ENCODE data around the gene TBATA.
A peak's percentile ranks its signal among the peaks of the same experiment; 100 is the strongest.

TBATA gene, protein sequence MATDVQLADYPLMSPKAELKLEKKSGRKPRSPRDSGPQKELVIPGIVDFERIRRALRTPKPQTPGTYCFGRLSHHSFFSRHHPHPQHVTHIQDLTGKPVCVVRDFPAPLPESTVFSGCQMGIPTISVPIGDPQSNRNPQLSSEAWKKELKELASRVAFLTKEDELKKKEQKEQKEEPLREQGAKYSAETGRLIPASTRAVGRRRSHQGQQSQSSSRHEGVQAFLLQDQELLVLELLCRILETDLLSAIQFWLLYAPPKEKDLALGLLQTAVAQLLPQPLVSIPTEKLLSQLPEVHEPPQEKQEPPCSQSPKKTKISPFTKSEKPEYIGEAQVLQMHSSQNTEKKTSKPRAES

DNA sequence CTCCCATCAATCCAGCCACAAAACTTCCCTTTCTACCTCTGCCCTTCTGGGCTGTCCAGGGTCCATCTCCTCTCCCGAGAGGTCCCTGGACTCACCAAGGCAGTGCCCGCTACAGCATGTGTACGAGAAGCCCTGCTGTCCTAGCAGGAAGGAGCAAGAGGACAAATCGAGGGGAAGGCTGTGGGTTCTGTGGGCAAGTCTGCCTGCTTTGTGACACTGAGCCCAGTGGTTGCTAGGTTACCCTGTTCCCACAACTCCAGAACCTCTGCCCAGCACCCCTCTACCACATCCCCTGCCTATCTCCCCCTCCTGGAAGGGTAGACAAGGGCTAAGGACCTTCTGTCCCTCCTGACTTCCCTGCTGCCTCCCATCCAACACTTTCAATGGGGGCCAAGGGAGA lies at the start of gene TBATA:
Gene TBATA, minus strand, starts transcription at position 188 of the 400 bp plus-strand sequence. CDS start 1,998 bp downstream, outside the sequence.
- DNase-seq: no peak

DNA sequence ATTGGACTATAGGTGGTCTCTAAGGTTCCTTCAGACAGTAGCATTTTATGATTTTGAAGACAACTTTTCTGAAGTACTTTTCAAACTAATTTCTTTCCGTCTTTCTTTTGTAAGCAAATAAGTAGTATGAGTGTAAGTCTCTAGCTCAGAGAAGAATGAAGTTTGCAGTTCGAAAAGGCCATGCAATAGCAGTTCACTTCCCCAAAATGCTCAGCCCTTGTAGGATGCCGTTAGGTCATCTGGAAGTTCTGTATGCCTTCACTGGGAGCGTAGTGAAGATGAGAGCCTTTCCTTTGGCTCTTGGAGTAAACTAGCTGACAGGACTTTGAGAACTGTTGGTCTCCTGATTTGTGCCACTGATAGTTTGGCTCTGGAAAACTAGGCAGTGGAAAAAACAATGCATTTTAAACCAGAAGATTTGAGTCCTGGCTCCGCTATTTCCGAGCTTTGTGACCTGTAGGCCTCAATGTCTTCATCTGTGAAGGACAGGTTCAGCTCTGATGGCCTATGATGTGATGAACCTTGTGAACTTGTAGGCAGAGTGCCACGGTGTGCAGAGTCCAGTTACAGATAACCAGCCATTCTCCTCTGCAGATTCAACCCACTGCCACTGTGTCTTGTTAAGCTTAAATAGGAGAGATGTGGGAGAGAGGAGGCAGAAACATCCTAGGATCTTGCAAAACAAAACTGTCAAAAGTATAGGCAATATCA lies 49.4 kb upstream of the TBATA start:
- no peak for DNase-seq

DNA sequence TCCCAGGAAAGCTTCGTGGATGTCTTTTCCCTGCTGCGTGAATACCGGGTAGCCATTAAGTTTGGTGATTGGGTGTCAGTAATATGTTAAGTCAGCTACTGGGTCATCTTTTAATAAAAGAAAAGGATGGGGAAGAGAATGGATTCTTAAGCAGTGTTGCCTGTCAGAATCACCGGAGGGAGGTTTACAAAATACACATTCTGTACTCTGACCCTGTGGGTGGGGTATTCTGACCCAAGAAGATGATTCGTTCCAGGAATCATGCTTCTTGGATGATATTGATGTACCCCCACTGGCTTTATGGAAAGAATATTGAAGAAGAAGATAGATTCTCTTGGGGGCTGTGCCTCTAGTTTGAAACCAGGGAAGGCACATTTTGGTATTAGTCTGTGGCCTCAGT lies 48.8 kb upstream of the TBATA start:
- DNase-seq: no peak

DNA sequence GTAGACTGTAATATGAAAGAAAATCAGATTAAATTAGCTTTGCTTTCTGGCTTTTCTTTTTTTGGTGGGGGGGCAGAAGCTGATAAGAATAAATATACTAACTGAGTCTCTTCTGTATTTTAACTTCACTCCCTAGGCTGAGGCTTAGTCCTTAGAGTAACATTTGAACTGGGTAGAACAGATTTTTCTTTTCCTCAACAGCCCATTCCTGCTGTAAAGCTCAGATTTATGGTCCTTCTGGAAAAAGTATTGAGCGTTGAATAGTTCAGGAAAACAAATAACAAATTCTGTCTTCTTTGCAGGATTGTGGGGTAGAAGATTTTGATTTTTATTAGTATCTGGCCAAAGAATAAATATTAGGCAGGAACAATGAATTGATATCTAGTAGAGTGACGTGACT lies 48.4 kb upstream of the TBATA start:
- no peak for DNase-seq

DNA sequence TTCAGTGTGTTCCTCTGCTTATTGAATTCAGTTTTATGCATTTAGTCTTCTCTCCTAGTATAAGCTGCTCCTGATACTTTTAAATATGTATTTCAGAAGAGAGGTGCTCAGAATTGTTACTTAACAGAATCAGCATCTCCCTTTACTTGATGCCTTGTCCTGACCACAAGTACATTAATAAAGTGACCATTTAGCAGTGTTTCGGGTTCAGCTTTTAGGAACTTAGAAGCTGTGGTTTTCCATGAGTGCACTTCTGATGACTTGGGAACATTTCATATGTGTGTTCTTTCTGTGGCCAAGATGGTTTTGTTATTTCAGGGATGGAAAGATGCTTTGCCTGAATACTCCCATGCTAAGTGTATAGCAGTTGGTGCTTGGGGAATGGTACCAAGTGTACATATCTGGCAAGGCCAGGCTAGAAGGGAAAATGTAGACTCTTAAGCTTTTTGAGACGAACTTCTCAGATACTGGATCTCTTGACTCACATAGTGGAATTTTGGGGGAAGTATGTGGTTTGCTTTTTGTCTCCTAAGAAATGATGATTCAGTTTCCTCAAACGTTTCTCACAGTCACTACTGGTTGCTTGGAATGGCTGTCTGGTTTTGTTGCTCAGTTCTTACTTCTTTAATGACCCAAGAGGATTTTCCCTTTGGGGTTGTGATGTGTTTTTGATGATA lies 47.8 kb upstream of the TBATA start:
- DNase-seq: no peak

DNA sequence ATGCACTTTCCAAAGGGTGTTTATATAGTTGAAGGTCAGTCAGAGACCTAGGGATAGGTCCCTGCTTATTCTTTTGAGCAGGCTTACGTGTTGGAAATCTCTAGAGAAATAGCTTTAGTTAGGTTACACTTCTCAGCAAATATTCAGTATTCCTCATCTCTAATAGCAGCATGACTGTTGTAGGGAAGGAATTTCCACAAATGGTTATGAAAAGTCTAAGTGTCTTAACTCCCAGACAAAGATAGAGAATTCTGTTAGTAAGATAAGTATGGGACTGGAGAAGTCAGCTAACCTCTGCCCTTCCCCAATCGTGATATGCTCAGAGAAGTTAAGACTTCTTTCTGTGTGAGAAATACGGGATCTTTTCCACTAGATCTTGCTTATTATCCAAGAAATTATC lies 47.0 kb upstream of the TBATA start:
- no peak for DNase-seq

DNA sequence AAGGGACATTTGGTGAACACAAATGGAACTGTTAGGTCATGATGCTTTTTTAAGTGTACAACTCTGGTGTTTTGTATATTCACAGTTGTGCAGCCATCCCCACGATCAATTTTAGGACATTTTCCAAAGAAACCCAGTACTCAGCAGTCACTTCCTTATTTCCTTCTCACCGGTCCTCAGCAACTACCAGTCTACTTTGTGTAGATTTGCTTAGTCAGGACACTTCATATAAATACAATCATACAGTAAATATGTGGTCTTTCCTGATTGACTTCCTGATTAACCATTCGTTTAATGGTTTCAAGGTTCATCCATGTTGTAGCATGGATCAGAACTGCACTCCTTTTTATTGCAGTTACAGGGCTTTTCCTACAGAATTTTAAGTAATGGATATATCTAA lies 45.0 kb upstream of the TBATA start:
- DNase-seq: peak; percentile 10

DNA sequence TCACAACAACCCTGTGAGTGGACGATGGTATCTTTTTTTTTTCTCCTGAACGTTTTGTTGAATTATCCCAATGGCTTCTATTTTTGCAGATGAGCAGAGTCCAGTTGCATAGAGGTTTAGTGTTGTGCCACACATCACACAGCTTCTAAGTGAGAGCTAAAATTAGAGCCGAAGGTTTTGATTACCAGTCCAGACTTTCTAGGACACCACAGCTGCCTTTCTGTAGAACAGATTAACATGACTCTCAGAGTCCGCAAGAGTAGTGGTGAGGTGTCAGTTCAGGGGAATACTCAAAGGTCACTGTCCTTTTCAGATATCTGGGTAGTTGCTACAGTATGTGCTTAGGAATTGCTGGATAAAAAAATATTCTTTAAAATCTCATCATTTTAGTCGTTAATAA lies 44.4 kb upstream of the TBATA start:
- DNase-seq: no peak

DNA sequence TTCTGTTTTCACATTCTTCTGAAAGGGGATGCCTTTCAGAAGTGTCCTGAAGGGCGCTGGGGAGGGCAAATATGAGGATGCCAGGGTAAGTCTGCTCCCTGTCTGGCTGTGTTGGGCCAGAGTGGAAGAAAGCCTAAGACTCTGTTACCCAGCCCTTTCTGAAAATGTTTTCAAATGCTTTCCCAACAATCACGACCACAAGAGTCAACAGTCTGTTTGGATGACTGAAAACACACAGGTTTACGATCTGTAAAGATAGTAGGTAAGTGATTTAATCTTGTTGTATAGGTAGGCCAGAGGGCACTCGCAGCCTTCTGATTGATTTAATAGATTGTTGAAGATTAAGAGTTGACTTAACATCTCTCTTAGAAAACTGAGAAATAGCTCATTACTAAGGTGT lies 43.7 kb upstream of the TBATA start:
- no peak for DNase-seq

DNA sequence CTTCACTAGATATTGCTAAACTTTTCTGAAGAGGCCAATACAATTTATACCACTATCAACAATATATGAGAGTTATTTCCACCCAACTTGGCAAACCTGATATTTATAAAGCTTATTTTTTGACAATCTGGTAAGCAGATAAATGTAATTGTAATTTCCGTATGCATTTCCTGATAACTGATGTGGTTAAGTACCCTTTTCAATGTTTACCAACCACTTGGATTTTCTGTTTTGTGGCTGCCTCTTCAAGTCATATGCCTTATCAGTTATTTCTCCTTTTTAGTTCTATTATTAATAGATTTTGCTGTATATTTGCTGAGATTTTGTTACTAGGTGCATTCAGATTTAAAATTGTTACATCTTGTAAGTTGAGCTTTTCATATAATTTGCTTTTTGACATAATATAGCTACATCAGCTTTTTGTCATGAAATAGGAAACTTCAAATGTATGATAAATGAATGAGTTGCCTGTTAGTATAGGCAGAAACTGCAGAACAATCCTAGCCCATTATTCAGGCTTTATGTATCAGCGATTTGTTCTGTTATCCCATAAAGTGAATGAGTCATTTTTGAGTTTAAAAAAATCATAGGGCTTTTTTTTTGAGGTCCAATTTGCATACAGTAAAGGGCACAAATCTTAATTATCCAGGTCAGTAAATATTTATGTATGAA lies 42.0 kb upstream of the TBATA start:
- no peak for DNase-seq

DNA sequence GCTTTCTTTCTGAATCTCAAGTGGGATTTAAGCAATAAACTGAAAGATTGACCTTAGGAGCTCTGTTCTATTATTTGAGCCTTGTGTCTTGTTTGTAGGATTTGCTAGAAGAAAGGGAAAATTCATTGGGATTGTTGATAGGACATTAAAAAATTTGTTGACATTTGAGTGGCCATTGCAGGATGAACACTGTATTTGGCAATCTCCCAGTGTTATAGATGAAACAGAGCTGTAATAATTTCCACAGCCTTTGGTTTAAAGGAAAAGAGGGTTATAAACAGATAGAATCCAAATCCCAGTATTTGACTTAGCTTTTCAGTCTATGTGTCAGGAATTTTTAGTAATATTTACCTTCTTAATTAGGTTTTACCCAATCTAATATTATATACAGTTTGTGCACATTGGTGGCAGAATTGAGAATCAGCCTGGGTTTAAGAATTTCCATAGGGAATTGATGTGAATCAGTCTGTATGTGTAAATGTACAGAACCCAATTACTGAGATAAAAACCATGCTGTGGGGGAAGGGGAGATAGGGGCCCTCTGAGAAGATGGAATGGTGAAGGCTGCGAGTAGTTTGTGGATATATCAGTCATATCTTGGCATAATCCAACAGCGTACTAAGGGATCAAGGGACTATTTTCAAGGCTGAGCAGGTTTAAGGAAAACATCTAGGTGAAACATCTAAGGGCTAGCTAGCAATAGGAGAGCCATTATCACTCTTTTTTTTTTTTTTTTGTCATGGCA lies 37.1 kb upstream of the TBATA start:
- DNase-seq: no peak

DNA sequence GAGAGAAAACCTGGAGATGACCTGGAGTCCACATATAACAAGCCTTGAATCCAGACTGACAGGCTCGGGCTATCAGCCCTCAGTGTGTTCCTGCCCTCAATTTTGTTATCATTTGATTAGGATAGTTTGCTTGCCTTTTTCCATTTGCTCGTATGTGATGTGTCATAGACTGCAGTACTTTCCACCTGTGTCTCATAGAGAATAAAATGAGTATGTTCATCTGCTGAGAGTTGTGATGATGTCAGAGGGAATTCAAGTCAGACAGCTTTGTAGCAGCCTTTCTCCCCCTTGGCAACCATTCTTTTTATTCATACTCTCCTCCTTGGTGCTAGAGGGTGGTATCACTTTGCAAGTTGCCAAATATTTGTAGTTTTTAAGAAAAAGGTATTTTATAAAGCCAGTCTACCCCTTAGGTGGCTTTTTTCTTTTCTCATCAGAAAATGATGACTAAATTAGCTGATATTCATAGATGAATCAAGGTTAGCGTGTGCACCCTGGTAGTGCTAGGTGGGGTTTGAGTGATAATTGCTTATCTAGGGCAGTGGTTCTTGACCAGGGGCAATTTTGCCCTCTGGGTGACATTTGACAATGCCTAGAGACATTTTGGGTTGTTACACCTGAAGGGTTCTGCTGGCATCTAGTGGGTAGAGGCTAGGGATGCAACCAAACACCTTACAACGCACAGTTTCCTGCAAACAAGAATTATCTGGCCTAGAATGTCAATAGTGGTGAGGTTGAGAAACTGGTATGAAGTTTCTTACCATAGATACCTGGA lies 36.0 kb upstream of the TBATA start:
- no peak for DNase-seq

DNA sequence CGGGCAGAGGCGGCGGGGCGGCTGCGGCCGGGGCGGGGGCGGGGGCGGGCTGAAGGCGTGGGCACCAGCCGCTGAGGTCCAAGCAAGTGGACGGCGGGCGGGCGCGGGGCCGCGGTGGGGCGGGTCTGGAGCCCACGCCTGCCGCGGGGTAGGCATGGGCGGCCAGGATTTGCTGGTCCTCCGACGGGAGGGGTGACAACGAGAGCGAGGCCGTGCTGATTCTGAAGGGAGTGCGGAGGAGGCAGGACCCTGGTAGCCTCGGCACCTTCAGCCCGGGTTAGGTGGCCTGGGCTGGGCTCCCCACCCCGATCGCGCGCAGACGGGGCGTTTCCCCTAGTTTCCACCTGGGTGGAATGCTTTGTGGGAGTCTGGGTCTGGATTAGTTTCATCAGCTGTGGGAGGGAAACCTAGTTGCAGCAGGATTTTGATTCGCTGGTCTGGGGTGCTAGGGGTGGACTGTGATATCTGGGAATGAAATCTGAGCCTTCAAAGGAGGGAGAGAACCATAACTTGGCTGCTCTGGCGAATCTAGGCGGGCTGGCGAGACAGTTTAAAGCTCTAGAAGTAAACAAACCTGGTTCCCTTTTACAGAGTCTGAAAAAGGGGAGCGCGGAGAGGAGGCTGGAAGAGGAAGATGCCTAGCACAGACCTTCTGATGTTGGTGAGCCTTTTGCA lies 31.2 kb upstream of the TBATA start:
- DNase-seq: no peak

DNA sequence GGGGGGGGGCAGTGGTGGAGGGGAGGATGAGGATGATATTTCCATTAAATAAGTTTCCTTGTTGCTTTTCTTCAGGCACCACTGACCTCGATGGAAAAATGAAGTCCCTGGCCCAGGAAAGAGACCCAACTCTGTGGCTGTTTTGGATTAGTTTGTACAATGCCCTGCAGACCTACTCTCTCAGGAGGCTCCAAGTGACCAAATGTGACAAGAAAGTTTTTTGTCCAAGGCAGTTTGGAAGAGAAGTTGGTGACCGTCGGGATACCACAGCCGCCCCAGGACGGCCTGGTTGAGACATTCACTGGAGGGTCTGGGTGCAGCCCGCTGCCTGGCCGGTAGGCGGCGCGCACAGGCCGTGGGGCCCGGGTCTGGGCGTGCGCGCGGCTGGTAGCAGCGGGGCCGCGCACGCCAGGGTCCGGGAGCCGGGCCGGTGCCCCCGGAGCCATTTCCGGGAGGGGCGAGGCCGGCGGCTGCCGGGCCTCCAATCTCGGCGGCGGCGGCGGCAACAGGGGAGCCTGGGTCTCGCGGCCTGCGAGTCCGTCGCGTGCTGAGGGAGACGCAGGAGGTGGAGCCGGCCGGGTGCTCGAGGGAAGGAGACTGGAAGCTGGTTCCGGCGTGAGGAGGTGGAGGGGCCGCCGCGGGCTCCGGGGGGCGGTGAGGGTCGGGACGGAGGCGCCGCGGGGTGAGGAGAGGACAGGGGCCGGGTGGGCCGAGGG lies 30.5 kb upstream of the TBATA start, which contains the start of gene SGPL1:
Gene SGPL1, plus strand, starts transcription at position 445 of the 716 bp plus-strand sequence. CDS start 906 bp downstream, outside the sequence.
- DNase-seq: peak; percentile 13

DNA sequence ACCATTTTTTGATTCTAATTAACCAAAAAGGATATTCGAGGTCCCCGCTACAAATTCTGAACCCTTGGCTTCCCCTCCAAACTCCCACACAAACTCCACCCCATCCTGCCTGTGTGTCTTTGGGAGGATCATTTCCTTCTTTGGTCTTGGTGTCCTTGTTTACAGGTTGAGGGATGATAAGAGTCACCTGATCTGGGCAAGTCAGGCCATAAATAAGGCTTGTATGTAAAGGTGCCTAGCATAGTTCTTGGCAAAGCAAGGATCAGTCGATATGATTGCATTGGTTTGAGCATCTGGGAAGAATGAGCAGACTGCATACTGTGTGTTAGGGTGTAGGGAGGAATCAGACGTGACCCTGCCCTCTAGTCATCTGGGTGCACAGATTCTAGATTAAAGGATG lies 28.9 kb upstream of the TBATA start:
- no peak for DNase-seq

DNA sequence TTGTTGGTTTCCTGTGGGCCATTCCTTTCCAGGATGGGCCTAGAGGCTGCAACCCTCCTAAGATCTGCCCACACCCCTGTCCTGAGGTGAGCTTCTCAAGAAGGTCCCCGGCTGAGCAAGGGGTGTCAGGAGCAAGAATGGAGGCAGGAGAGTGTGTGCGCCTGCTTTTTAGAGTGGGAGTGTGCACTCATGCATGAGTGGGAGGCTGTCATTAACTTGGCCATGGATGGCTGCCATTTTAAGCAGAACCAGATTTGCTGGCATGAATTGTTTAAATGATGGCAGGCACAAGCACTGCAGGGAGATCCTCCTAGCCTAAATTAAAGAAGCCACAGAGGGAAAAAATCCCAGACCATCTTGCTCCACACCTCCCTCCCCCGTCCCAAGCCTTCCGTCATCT lies 27.6 kb upstream of the TBATA start:
- DNase-seq: no peak

DNA sequence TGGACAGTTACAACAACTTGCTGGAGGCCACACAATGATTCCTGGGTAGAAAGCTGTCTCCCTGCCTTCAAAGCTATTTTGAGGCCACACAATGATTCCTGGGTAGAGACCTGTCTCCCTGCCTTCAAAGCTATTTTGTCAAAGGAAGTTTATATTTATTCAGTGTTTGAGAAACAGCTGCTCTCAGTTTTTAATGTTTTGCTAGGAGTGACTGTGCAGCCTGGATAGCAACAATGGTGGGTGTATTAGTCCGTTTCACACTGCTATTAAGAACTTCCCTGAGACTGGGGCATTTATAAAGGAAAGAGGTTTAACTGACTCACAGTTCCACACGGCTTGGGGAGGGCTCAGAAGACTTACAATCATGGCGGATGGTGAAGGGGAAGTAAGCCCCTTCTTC lies 26.7 kb upstream of the TBATA start:
- DNase-seq: no peak

DNA sequence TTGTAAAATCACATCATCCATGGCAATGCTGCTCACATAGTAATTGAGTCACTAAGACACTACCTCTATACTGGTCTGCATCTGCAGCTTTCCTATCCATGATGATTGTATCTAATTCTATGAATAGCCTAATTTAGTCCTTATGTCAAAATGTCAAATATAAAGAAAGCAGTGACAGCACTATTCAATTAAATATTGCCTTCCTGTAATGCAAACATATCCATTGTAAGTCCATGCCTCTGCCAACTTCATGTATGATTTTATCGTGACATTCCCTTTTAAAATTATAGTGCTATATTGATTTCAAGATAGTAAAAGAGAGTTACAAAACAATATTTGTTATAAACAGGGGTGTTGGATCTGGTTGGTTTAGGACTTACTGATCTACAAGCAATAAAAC lies 25.8 kb upstream of the TBATA start:
- DNase-seq: no peak

DNA sequence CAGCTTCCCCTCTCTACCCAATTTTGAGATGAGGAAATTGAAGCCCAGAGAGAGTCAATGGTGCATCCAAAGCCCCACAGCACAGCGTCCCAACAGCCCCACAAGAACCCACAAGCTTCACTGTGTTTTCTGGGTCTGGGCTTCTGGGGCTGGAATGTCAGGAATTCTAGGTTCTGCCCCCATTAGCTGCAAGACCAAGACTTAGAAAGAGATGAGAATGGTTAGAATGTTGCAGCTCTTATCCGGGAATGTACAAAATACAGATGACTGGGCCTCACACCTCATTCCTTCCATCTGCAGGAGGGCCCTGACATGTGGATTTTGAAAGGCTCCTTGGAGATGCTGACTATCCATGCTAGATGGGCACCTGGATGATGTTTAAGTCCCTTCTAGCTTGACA lies 24.5 kb upstream of the TBATA start:
- no peak for DNase-seq

DNA sequence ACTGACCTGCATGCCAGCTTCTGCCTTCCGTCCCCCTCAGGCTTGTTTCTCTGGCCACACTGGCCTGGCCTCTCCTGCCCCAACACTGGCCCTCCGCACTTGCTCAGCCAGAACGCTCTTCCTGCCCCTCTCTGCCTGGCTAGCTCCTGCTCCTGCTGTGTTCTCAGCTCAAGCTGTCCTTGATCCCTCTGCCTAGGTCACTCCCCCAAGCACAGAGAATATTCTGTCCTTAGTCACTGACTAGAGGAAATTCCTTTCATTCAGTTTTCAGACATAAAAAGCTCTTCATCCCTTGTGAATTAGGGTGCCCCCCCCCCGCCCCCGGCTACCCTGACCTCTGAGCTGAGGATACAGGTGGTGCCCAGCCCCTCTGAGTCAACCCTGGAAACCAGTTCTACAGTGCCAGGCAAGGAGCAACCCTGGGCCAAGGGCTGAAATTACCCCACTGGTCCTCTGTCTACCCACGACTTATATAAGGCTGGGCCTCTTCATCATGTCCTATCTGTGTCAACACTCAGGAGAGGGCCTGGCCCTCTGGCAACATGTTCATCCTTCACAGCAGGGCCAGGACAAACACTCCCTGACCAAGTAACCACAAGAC lies 23.9 kb upstream of the TBATA start:
- DNase-seq: no peak

Data from GF-D8 (cell line).